Nephron (organoid): Measurements from ENCODE around the gene NAPB.

ENCODE experiments used
- H3K27ac Mint-ChIP-seq, 3 experiments: 2 replicates each; pipeline ENCODE4 v1.8.0; 2020; ENCODE audit warnings: mixed read lengths in 3 of 3, mild to moderate bottlenecking in 2 of 3, moderate library complexity in 1 of 3
- H3K27me3 Mint-ChIP-seq: 2 replicates; pipeline ENCODE4 v1.8.0; 2021; ENCODE audit warnings: low read depth, mild to moderate bottlenecking, moderate library complexity, mixed read lengths
- H3K36me3 Mint-ChIP-seq: 2 replicates; pipeline ENCODE4 v1.8.0; 2020; ENCODE audit warnings: low read depth, mixed read lengths
- H3K4me1 Mint-ChIP-seq: 2 replicates; pipeline ENCODE4 v1.8.0; 2020; ENCODE audit warnings: mixed read lengths
- H3K4me3 Mint-ChIP-seq, 3 experiments: 2 replicates each; pipeline ENCODE4 v1.8.0; 2020; ENCODE audit warnings: mild to moderate bottlenecking in 3 of 3, mixed read lengths in 3 of 3, moderate library complexity in 2 of 3
- H3K9me3 Mint-ChIP-seq: 2 replicates; pipeline ENCODE4 v1.8.0; 2020; ENCODE audit warnings: mixed read lengths
- CTCF ChIP-seq, 3 experiments: fragments of 200-600 bp; sonication (generic); IDR thresholded peaks; one replicate each; pipeline ENCODE4 v1.5.0; 2021; ENCODE audit warnings: antibody characterized with exemption in 3 of 3; ENCODE audit not compliant: unreplicated experiment in 3 of 3

Gene NAPB

GRCh38 chr20:23371496-23371895 lies 49.8 kb downstream of the NAPB start:
- H3K27me3 Mint-ChIP-seq, result no peaks in the 10 kb centered on the region
- H3K4me1 Mint-ChIP-seq, result peaks cover 9% of the 10 kb centered on the region
- no peak overlapping the region for H3K4me3 Mint-ChIP-seq
- TF ChIP-seq CTCF (IDR thresholded peaks at IDR 0.05; ENCODE audit: unreplicated experiment in 3 of 3), result no peak
- H3K36me3 Mint-ChIP-seq, result peaks cover 71% of the 10 kb centered on the region
- no peaks in the 10 kb centered on the region for H3K9me3 Mint-ChIP-seq
- H3K27ac Mint-ChIP-seq, result no peak overlapping the region

DNA sequence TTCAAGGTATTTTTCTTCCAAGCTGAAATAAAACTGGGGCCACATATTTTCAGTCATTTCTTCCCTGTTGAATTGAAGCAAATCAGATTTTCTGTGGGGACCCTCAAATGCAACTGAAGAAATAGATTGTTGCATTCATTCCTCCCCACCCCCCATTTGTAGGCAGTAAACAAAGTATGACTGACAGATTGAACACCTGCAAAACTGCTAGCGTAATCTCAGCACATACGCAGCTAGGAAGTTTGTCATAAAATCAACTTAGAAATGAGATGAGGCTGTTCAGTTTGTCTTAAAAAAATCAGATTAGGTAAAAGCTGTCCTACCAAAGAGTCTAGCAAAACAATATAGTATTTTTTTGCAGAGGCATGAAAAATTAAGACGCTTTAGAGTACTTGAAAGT lies 50.4 kb downstream of the NAPB start:
- Mint-ChIP-seq H3K4me1 (peaks cover 16% of the 10 kb centered on the region), H3K9me3 (no peaks in the 10 kb centered on the region), H3K36me3 (peaks cover 69% of the 10 kb centered on the region), H3K27ac (no peak overlapping the region), H3K4me3 (no peak overlapping the region), H3K27me3 (no peaks in the 10 kb centered on the region)
- no peak for TF ChIP-seq CTCF (IDR thresholded peaks at IDR 0.05; ENCODE audit: unreplicated experiment in 3 of 3)

DNA sequence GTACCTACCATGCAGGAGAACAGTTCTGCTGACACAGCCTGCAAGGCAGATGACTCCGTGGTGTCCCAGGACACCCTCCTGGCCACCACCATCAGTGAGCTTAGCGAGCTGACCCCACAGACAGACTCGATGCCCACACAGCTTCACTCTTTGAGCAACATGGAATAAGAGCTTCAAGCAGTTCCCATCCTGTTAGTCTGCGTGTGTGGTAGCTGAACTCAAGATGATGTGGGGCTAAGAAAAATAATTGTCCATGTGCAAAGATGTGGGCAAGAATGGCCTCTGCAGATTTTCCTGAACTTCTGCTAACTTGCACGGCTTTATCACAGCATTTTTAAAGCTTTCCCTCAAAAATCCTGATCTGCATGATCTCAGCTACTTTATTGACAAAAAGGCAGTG lies 51.0 kb downstream of the NAPB start:
- H3K36me3 Mint-ChIP-seq, result peaks cover 65% of the 10 kb centered on the region
- H3K27me3 Mint-ChIP-seq, result no peaks in the 10 kb centered on the region
- no peaks in the 10 kb centered on the region for H3K9me3 Mint-ChIP-seq
- TF ChIP-seq CTCF (IDR thresholded peaks at IDR 0.05; ENCODE audit: unreplicated experiment in 3 of 3), result no peak
- no peak overlapping the region for H3K4me3 Mint-ChIP-seq
- H3K27ac Mint-ChIP-seq, result no peak overlapping the region
- peaks cover 17% of the 10 kb centered on the region for H3K4me1 Mint-ChIP-seq

GRCh38 chr20:23369072-23369823 lies 52.0 kb downstream of the NAPB start:
- peaks cover 66% of the 10 kb centered on the region for H3K36me3 Mint-ChIP-seq
- TF ChIP-seq CTCF (IDR thresholded peaks at IDR 0.05; ENCODE audit: unreplicated experiment in 3 of 3), result no peak
- H3K4me1 Mint-ChIP-seq, result peaks cover 27% of the 10 kb centered on the region
- peak overlapping the region in 1 of 3 experiments; percentile 66 for H3K27ac Mint-ChIP-seq
- no peak overlapping the region for H3K4me3 Mint-ChIP-seq
- no peaks in the 10 kb centered on the region for H3K9me3 Mint-ChIP-seq
- H3K27me3 Mint-ChIP-seq, result no peaks in the 10 kb centered on the region

DNA sequence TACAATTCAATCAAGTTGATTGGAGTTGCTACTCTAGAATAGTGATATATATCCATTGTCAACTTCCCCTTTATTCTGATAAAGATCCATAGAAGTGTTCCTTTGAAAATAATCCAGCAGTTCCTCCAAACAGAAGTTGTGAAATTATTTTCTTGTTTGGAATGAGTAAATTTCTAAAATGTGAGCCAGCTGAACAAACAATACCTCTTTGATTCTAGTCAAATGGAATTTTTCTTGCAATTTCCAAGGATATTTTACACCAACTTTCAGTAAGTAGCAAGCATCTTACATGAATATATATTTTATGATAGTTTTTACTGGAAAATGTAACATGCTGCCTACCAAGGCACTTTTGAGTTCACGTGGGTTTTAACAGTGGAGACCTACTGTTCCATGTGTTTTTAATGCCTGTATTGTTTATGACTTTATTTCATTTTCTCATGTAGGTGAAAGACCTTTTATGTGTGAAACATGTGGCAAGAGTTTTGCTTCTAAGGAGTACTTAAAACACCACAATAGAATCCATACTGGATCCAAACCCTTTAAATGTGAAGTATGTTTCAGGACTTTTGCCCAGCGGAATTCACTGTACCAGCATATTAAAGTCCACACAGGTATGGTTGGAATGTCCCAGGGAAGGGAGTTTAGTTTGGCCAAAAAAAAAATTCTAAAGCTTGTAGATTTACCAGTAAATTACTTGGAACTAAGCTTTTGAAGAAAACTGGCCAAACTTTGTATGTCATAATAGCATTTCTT lies 52.8 kb downstream of the NAPB start:
- no peaks in the 10 kb centered on the region for H3K27me3 Mint-ChIP-seq

More for the DNA sequence above, 52.8 kb downstream of the NAPB start:
- Mint-ChIP-seq H3K27ac (peak overlapping the region in 1 of 3 experiments; percentile 66), H3K9me3 (no peaks in the 10 kb centered on the region), H3K36me3 (peaks cover 62% of the 10 kb centered on the region), H3K4me3 (no peak overlapping the region), H3K4me1 (peaks cover 34% of the 10 kb centered on the region)
- no peak for TF ChIP-seq CTCF (IDR thresholded peaks at IDR 0.05; ENCODE audit: unreplicated experiment in 3 of 3)
